Activated CD8-positive, alpha-beta memory T cell treated with anti-CD3 and anti-CD28 coated beads for 48 hours (primary cell): ENCODE data around the gene TTC12.

Experiments used
- DNase-seq, 3 experiments: peaks; one replicate each; pipeline ENCODE4 v3.0.0-alpha.2; 2020; ENCODE audit warnings: low read depth in 2 of 3, low spot score in 2 of 3

Gene TTC12

DNA sequence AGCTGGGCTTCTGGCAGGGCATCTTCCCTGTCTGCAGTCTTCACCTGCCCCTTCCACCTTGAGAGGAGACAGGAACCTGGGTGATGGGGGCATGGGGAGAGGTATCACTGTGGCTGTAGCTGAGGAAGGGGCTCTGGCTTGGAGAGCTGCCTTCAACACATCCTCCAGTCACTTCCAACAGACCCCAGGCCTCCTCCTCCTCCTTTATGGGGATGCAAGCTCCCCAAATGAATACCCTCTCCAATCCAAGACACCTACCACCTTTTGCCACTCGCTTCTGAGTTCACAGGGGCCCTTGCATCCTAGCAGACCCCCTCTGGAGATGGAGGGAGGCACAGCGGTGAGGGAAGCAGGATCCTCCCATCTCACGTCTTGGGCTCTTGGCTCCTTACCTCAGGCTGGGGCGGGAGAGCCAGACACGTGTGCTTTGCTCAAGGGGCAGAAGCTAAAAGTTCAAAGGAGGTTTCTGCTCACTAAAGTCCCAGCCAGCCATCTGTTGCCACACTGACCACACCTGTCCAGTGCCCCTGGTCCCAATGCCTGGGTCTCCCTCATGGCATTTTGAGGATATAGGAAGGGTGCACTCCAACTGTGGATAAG is 86.3 kb downstream of the TTC12 start:
- DNase-seq = no peak

DNA sequence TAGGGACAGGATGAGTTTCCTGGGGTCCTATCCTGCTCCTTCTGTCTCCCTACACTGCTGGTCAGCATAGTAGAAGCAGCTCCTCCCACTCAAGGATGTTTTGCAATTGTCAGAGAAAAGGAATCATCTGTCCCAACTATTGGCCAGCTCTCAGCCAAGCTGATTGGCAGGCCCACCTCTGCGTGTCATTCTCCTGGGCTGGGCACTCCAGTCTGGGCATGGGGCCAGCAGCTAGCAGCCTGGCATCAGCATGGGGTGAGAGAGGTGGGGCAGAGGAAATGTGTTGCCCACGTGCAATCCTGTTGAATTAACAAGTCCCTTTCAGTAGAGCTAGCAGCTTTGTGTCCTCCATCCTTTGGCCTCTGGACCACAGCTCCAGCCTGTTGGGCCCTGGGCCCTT is 87.3 kb downstream of the TTC12 start:
- no peak for DNase-seq

DNA sequence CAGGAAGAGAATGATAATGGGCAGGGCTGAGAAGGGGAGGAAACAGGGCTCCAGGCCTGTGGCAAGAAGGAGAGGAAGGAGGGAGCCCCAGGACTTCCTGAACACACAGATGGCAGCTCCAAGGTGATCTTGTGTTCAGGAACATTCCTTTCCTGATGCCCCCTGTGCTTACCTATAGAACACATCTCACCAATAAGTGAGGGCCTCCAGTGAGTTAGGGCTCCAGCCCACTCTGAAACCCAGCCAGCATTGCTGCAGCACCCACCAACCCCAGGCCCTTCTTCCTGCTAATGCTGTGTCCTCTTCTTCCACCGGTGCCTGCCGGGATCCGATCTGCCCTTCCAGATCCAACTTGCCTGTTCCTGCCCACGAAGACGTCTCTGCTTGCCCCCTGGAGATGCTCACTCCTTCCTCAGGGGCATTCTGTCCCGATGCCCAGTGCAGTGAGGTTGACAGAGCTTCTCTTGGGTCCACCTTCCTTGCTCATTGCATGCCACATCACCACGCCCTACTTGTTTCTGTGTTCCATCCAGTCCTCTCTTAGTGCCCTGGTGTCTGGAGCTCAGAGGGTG is 90.6 kb downstream of the TTC12 start:
- DNase-seq = no peak

DNA sequence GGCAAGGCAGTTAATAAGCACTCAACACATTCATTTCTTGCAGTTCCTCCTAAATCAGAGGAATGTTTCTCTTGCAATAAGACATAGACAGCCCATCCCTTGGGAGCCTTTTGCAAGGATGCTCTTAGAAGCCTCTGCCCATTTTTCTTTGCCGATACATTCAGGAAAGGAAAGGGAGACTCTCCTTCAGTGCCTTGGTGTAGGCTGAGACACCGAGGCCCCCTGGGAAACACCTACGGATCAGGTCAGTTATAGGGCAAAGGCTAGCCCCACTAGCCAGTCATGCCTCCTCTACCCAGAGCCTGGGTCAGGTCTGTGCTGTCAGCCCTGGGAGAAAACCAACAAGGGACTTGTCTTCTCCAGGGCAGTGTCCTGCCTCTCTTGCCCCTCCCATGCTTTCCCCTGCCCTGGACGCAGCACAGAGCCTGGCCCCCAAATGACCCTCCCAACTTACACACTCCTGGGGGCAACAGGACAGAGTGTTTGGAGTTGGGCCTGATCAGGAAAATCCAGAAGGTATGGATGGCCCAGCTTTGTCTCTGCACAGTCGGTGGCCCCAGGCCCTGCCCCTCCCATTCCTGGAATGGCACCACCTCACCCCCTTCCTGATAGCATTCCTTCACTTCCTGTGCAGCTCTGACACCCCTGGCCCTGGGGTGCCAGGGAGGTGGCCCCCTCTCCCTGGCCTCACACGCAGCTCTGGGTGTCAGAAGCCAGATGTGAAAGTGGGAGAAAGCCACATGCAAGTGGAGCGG is 91.5 kb downstream of the TTC12 start:
- DNase-seq = no peak

DNA sequence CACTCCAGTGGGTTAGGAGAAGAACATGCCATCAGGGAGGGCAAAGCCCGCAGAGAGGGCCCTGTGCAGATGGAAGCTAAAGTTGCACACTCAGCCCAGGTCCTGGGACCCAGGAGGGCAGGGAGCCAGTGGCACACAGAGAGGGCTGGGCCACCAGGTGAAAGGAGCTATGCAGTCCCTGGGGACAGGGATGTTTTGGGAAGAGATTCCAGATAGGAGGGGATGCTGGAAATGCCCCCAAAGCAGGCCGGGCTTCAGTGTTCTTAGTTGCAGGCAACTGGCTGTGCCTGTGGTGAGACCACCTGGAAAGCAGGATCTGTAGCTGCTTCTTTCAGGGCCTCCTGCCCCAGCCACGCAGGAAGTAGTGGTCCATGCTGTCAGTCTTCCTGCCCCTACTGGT is 92.8 kb downstream of the TTC12 start:
- no peak for DNase-seq

DNA sequence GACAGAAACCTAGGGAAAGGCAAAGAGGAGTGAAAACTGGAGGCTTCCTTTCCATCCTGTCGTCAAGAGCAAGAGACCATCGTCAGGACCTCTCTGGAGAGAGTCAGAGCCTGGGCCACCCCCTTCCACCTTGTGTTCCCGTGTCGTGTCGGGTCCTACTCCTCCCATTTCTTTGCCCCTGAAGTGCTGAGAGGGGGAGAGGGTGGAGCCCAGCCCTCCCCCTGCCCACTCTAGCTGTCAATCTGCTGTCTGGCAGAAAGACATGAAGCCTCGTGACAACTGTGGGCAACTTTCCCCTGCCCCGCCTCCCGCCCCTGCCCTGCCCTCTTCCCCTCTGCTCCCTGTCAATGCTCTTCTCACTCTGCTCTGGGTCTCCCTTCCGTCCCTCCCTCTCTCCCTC is 93.8 kb downstream of the TTC12 start:
- no peak for DNase-seq

DNA sequence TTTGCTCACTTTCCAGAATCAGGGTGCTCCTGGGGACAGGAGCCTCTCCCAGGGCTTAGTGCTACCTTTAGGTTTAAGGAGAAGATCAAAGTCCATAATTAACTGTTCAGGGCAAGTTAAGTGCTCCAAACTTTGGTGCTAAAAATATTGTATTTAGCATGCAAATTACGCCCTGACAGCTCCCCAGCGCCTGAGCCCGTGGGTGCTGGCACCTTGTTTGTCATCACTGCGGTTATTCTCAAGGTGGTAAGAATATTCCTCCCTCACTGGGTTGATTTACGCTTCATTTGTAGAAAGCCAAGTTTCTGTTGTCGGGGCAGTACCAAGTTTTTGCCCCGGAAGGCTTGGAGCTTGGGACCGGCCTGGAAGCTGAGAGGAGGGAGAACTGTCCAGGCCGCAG is 94.5 kb downstream of the TTC12 start:
- no peak for DNase-seq

DNA sequence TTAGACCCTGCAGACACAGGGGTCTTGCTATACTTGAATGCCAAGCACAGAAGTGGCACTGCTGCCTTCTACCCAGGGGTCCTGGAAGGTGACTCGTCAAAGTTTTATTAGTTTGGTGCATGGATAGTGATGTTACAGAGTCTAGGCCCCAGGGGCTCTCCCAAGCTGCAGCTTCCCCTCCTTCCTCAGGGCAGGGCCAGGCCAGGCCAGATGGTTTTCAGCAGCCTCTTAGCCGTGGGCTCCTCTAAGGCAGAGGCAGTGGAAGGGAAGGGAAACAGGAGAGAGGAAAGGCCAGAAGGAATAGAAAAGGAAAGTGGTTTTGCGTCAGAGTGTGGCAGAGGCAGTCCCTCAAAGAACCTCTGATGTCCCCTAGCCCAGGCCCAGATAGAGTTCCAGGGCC is 95.1 kb downstream of the TTC12 start:
- DNase-seq = no peak

DNA sequence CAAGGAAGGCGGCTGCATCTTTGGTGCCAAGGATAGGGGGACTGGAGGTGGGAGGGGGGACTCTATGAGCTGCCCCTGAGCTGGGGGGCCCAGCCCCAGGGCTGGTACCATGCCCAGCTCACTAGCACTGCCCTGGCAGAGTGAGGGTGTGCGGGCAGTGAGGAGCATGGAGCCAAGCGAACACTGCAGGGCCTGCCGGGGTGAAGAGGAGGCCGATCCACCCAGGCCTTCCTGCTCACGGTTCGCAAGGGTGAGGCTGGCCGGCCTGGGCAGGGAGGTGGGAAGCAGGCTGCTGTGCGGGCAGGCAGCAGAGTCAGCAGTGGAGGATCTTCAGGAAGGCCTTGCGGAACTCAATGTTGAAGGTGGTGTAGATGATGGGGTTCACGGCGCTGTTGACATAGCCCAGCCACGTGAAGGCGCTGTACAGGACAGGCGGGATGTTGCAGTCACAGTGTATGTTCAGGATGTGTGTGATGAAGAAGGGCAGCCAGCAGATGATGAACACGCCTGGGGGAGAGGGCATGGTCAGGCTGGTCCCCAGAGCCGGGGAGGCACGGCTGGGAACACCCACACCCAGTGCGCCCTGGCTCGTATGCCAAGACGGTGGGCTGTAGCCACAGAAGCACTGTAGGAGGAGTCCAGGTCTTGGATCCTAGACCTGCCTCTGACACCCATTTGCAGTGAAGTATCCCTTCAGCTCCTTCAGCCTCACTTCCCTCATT is 96.2 kb downstream of the TTC12 start:
- no peak for DNase-seq

DNA sequence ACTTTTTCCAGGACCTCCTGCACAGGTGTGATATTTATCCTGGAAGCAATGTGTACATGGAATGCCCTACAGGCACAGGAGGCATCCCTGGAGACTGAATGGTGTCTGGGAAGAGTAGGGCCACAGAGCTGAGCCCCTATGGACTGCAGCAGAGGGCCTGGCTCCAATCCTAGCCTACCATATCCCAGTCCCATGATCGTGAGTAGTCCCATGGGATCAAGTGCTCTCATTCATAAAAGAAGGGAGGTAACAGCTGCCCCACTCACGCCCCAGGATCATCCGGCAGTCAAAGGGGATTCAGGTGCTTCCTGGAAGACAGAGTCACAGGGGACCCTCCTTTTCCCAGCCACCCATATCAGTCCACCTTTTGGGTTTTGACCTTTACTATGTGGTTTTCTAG is 97.2 kb downstream of the TTC12 start:
- no peak for DNase-seq

DNA sequence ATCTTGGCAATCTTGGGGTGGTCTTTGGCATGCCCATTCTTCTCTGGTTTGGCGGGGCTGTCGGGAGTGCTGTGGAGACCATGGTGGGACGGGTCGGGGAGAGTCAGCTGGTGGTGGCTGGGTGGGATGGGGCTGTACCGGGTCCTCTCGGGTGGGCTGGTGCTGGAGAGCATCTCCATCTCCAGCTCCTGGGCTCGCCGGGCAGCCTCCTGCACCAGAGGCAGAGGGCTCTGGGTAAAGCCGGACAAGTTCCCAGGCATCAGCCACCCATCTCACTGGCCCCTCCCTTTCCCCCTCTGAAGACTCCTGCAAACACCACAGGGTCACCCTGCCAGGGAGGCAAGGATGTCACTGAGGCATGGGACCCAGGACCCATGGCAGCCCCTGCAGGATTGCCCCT is 98.3 kb downstream of the TTC12 start:
- no peak for DNase-seq

DNA sequence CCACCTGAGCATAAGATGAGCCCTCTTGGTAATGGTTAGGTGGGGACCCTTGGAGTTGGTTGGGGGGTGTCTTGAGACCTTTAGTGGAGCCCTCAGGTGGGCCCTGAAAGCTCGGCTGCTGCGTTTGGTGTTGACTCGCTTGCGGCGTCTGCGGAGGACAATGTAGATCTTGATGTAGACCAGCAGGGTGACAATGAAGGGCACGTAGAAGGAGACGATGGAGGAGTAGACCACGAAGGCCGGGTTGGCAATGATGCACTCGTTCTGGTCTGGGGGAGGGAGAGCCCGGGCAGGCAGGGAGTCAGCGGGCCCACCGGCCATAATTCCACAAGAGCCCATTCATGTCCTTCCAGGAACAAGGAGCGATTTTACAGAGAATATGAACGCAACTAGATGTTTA is 101.0 kb downstream of the TTC12 start:
- DNase-seq = no peak
